Measurements from ENCODE around the gene SMIM15. TPM values are rescaled to one million over a fixed set of nuclear protein-coding genes. Genes with fewer than 3 reads are reported as not detected.
A peak's percentile ranks its signal among the peaks of the same experiment; 100 is the strongest.

Gene SMIM15
- total and polyA plus RNA-seq, 2 of the 4 experiments (the other 2 are of a cell fraction) = 49.7 to 94.3 TPM

DNA sequence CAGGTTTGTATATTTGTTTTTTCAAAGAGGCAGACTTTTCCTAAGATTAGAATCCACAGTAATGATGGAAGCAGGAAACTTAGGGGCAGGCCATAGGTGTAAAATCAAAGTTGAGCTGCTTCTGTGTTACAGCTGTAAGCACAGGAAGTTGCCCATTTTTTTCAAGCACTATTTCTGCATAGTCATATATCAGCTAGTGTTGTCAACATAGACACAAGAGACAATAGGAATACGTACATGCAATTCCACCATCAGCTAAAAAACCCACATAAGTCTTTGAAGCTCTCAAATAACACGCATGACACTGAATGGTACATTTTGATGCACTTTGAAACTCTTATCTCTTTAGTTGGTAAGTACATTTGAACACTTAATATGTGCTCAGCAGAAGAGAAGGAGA, 20.2 kb upstream of the SMIM15 start:
- Histone ChIP-seq H3K27ac (ENCODE audit: insufficient read depth, low read length) (no peak overlapping the region), H3K79me1 (ENCODE audit: low read depth in 1 of 2, low read length in 2 of 2) (no peaks in the 10 kb centered on the region), H2AK9ac (replicated peaks; ENCODE audit: low read depth, low read length, poor library complexity) (no peak overlapping the region), H3K9me1 (ENCODE audit: insufficient read depth, low read length) (no peaks in the 10 kb centered on the region), H2AFZ (replicated peaks; ENCODE audit: low read length, poor library complexity) (no peak overlapping the region), H3K4ac (ENCODE audit: low read depth, low read length) (no peak overlapping the region), H4K20me1 (ENCODE audit: insufficient read depth, low read length) (no peaks in the 10 kb centered on the region), H3K4me2 (ENCODE audit: low read depth, low read length) (no peak overlapping the region), H3K14ac (replicated peaks; ENCODE audit: low read depth, low read length) (no peak overlapping the region), H2BK20ac (ENCODE audit: low read depth, low read length) (no peak overlapping the region), H4K8ac (ENCODE audit: low read depth in 2 of 2, low read length in 2 of 2) (peak overlapping the region in 1 of 2 experiments; percentile 52; a peak in 1 of 4 replicates), H3K23ac (ENCODE audit: low read depth, low read length) (no peak overlapping the region), H3K4me1 (ENCODE audit: control insufficient read depth, insufficient read depth, low read length) (peaks cover 8% of the 10 kb centered on the region), H3K18ac (ENCODE audit: low read depth, low read length) (peak overlapping the region; percentile 77; the same call in 1 of the 2 replicates), H4K91ac (ENCODE audit: insufficient read depth, low read depth, low read length) (no peak overlapping the region), H3K4me3 (ENCODE audit: insufficient read depth, low read depth, low read length) (no peak overlapping the region), H3K27me3 (ENCODE audit: control insufficient read depth, insufficient read depth, low read length) (no peaks in the 10 kb centered on the region), H3K9me3 (ENCODE audit: control insufficient read depth, insufficient read depth, low read length) (no peaks in the 10 kb centered on the region), H2AK5ac (ENCODE audit: low read depth, low read length) (no peak overlapping the region), H2BK120ac (ENCODE audit: low read depth, low read length) (0 out of 2 replicates have a peak overlapping the region, but pooled peaks have one; percentile 1), H2BK5ac (ENCODE audit: low read depth, low read length, poor library complexity, severe bottlenecking) (peak overlapping the region; percentile 9), H2BK15ac (ENCODE audit: low read depth, low read length) (no peak overlapping the region), H4K5ac (ENCODE audit: low read depth, low read length) (no peak overlapping the region; the same call in 1 of the 2 replicates), H3K36me3 (ENCODE audit: control insufficient read depth, insufficient read depth, low read length) (no peaks in the 10 kb centered on the region), H3K56ac (ENCODE audit: extremely low read depth, insufficient read depth, low read length) (no peak overlapping the region), H3K9ac (ENCODE audit: low read depth, low read length) (no peak overlapping the region)
- no CpG with 5 or more reads among the region's 2 CpGs for WGBS, 2 experiments (ENCODE audit: extremely low coverage in 2 of 2, insufficient read length in 1 of 2)
- intact Hi-C loops (cut with micrococcal nuclease) = loop anchor here (5.0 kb wide), 2 partner anchors 120 to 150 kb away; partner anchors contain the start of gene ZSWIM6
- ATAC-seq (ENCODE audit: low read depth) = no peak
- no TSS peak for BruUV-seq (replicated peaks)
- dilution Hi-C loops (cut with HindIII; ENCODE audit: low sequenced_read_pairs, unreplicated experiment) = no loop called here
- POLR2A ChIA-PET (ENCODE audit: unreplicated experiment) = no interaction called here
- TF ChIP-seq SMC3 (IDR thresholded peaks at IDR 0.05; ENCODE audit: low read depth, low read length) = no peak
- TF ChIP-seq MAFK (IDR thresholded peaks at IDR 0.05; ENCODE audit: low read depth, low read length) = no peak
- TF ChIP-seq, protein P1, sequence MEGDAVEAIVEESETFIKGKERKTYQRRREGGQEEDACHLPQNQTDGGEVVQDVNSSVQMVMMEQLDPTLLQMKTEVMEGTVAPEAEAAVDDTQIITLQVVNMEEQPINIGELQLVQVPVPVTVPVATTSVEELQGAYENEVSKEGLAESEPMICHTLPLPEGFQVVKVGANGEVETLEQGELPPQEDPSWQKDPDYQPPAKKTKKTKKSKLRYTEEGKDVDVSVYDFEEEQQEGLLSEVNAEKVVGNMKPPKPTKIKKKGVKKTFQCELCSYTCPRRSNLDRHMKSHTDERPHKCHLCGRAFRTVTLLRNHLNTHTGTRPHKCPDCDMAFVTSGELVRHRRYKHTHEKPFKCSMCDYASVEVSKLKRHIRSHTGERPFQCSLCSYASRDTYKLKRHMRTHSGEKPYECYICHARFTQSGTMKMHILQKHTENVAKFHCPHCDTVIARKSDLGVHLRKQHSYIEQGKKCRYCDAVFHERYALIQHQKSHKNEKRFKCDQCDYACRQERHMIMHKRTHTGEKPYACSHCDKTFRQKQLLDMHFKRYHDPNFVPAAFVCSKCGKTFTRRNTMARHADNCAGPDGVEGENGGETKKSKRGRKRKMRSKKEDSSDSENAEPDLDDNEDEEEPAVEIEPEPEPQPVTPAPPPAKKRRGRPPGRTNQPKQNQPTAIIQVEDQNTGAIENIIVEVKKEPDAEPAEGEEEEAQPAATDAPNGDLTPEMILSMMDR (conservative IDR thresholded peaks at IDR 0.05; ENCODE audit: low read depth, low read length) = no peak
- TF ChIP-seq POLR2A (IDR thresholded peaks at IDR 0.05; ENCODE audit: low read depth, low read length) = no peak
- no peak for TF ChIP-seq MAZ (IDR thresholded peaks at IDR 0.05; ENCODE audit: borderline replicate concordance, low read depth, low read length)
- TF ChIP-seq RCOR1 (IDR thresholded peaks at IDR 0.05; ENCODE audit: insufficient replicate concordance, low read length) = no peak
- TF ChIP-seq RFX5 (IDR thresholded peaks at IDR 0.05; ENCODE audit: low read depth, low read length) = no peak
- TF ChIP-seq USF2 (IDR thresholded peaks at IDR 0.05; ENCODE audit: low read depth, low read length) = no peak
- no peak for TF ChIP-seq CEBPB (IDR thresholded peaks at IDR 0.05; ENCODE audit: low read depth, low read length)
- TF ChIP-seq CHD1 (IDR thresholded peaks at IDR 0.05; ENCODE audit: low read depth, low read length) = no peak
- no peak for TF ChIP-seq RAD21 (IDR thresholded peaks at IDR 0.05; ENCODE audit: low read length)
- no peak for TF ChIP-seq FOS (IDR thresholded peaks at IDR 0.05; ENCODE audit: low read depth, low read length)
- TF ChIP-seq, protein P2, sequence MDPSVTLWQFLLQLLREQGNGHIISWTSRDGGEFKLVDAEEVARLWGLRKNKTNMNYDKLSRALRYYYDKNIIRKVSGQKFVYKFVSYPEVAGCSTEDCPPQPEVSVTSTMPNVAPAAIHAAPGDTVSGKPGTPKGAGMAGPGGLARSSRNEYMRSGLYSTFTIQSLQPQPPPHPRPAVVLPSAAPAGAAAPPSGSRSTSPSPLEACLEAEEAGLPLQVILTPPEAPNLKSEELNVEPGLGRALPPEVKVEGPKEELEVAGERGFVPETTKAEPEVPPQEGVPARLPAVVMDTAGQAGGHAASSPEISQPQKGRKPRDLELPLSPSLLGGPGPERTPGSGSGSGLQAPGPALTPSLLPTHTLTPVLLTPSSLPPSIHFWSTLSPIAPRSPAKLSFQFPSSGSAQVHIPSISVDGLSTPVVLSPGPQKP (IDR thresholded peaks at IDR 0.05; ENCODE audit: borderline replicate concordance, low read depth, low read length) = no peak
- TF ChIP-seq MXI1 (IDR thresholded peaks at IDR 0.05; ENCODE audit: borderline replicate concordance, low read depth, low read length) = no peak
- no peak for TF ChIP-seq NFE2L2 (IDR thresholded peaks at IDR 0.05; ENCODE audit: low read depth, low read length)
- no peak for TF ChIP-seq BHLHE40 (IDR thresholded peaks at IDR 0.05; ENCODE audit: low read depth, low read length)
- peak; percentile 4 for DNase-seq
- in situ Hi-C loops (cut with MboI; ENCODE audit: low sequenced_read_pairs) = no loop called here
- CTCF ChIA-PET = interaction anchor here (0.6 to 1.7 kb wide), 2 partner anchors 12 to 132 kb away, joined by 3 to 4 read pairs; no protein-coding TSS in a partner anchor
